Right lobe of liver (tissue), 4 donors: ENCODE measurements around the gene FNDC3B.

ENCODE experiments used
- CTCF ChIP-seq, 4 donors: fragments of 200-600 bp in 3 of 4; fragments of 450-650 bp in 1 of 4; IDR thresholded peaks; one replicate each; pipeline versions ENCODE4 v1.5.1 to v1.8.0; 2016 to 2022; ENCODE audit warnings: antibody characterized with exemption in 4 of 4, mild to moderate bottlenecking in 2 of 4
- POLR2A ChIP-seq: fragments of 450-650 bp; IDR thresholded peaks from one replicate; pipeline ENCODE4 v1.6.1; 2017; ENCODE audit warnings: antibody characterized with exemption, mild to moderate bottlenecking
- donor health status: DM: no; HTN: no; CAD: no.
- donor health status: DM: no; HTN: no; CAD: no.
- donor health status: DM: no; HTN: yes; CAD: no.

GRCh38 chr3:172167892-172168648, 128.7 kb downstream of the FNDC3B start:
- no peak for TF ChIP-seq POLR2A
- no peak for TF ChIP-seq CTCF (IDR thresholded peaks at IDR 0.05)
